ENCODE data around the gene LRRC8B.
A peak's percentile ranks its signal among the peaks of the same experiment; 100 is the strongest.
"Not testable (repeated sequence)": the region's sequence is repeated elsewhere in the genome, so short reads cannot be mapped to it uniquely, and the experiment has no call there.

Gene LRRC8B

GRCh38 chr1:89629600-89629999 lies 105.0 kb downstream of the LRRC8B start:
- not testable (repeated sequence) for H3K27me3 Mint-ChIP-seq, H3K9me3 Mint-ChIP-seq, DNase-seq
- Mint-ChIP-seq H3K4me1 (ENCODE audit: low read depth) (peaks cover 72% of the 10 kb centered on the region), H3K27ac (peak overlapping the region; percentile 67), H3K4me3 (peak overlapping the region; percentile 26), H3K36me3 (ENCODE audit: low read depth) (peaks cover 62% of the 10 kb centered on the region)

- peaks cover 59% of the 10 kb centered on the region for H3K36me3 Mint-ChIP-seq (ENCODE audit: low read depth)
- peaks cover 73% of the 10 kb centered on the region for H3K4me1 Mint-ChIP-seq (ENCODE audit: low read depth)
- H3K4me3 Mint-ChIP-seq: no peak overlapping the region
- H3K9me3 Mint-ChIP-seq: no peaks in the 10 kb centered on the region
- H3K27me3 Mint-ChIP-seq: no peaks in the 10 kb centered on the region
- H3K27ac Mint-ChIP-seq: peak overlapping the region; percentile 82
- DNase-seq: no peak
These were observed 105.4 kb downstream of the LRRC8B start for GRCh38 chr1:89630048-89630447.

DNA sequence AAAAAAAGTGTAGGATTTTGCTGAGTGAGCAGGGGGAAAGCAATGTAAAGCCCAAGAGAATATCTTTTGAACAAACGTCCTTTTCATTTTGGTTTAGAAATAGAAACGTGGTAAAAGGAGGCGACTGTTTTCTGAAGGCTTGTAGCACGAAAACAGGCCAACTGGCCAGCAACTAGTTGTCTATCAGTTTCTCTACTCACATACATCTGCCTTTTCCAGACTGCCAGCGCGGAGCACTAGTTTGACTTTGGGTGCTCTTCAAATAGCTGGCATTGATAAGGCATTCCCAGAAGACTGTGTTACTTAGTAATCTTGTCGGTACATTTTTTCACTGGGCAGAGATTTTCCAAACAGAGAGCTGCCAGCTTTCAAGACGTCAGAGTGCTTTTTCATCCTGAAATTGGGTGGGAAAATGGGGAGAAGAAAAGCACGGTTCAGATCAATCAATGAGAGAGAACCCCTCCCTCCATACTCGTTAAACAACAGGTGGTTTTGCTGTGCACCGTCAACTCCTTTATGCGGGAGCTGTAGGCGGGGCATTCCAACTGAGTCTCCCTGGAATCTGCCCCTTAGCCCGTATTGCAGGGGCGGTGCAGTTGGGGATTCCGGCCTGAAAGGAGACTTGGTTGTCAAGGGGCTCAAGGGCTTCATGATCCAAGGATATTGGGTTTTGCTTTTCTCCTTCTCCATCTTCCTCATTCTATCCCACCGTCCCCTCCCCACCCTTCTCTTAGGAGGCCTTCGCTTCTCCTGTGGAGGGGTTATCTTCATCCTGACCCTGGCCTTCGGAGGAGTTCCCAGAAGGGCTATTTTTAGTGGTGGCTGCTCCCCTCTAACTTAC lies 107.4 kb downstream of the LRRC8B start:
- H3K36me3 Mint-ChIP-seq (ENCODE audit: low read depth): peaks cover 63% of the 10 kb centered on the region

GRCh38 chr1:89632657-89633247 lies 108.1 kb downstream of the LRRC8B start, which contains the start of gene LRRC8C:
Gene LRRC8C, plus strand, starts transcription at chr1:89633120. Its CDS starts 53,354 bp downstream, at chr1:89686474.
- no peaks in the 10 kb centered on the region for H3K27me3 Mint-ChIP-seq
- H3K27ac Mint-ChIP-seq: peak within 1 kb of the TSS; percentile 96
- peak within 1 kb of the TSS; percentile 91 for H3K4me3 Mint-ChIP-seq
- DNase-seq: peak; percentile 95
- H3K36me3 Mint-ChIP-seq (ENCODE audit: low read depth): peaks cover 68% of the 10 kb centered on the region
- H3K9me3 Mint-ChIP-seq: no peaks in the 10 kb centered on the region
- peaks cover 73% of the 10 kb centered on the region for H3K4me1 Mint-ChIP-seq (ENCODE audit: low read depth)

More for the DNA sequence above, 107.4 kb downstream of the LRRC8B start:
- H3K4me1 Mint-ChIP-seq (ENCODE audit: low read depth): peaks cover 72% of the 10 kb centered on the region
- no peaks in the 10 kb centered on the region for H3K27me3 Mint-ChIP-seq
- no peaks in the 10 kb centered on the region for H3K9me3 Mint-ChIP-seq
- peak overlapping the region; percentile 91 for H3K4me3 Mint-ChIP-seq
- H3K27ac Mint-ChIP-seq: peak overlapping the region; percentile 96
- DNase-seq: no peak

- Mint-ChIP-seq H3K27me3 (no peaks in the 10 kb centered on the region), H3K4me3 (peak overlapping the region; percentile 91), H3K9me3 (no peaks in the 10 kb centered on the region), H3K27ac (peak overlapping the region; percentile 93), H3K4me1 (ENCODE audit: low read depth) (peaks cover 73% of the 10 kb centered on the region), H3K36me3 (ENCODE audit: low read depth) (peaks cover 70% of the 10 kb centered on the region)
- DNase-seq: peak; percentile 78
These were observed 108.7 kb downstream of the LRRC8B start for GRCh38 chr1:89633248-89633799.

DNA sequence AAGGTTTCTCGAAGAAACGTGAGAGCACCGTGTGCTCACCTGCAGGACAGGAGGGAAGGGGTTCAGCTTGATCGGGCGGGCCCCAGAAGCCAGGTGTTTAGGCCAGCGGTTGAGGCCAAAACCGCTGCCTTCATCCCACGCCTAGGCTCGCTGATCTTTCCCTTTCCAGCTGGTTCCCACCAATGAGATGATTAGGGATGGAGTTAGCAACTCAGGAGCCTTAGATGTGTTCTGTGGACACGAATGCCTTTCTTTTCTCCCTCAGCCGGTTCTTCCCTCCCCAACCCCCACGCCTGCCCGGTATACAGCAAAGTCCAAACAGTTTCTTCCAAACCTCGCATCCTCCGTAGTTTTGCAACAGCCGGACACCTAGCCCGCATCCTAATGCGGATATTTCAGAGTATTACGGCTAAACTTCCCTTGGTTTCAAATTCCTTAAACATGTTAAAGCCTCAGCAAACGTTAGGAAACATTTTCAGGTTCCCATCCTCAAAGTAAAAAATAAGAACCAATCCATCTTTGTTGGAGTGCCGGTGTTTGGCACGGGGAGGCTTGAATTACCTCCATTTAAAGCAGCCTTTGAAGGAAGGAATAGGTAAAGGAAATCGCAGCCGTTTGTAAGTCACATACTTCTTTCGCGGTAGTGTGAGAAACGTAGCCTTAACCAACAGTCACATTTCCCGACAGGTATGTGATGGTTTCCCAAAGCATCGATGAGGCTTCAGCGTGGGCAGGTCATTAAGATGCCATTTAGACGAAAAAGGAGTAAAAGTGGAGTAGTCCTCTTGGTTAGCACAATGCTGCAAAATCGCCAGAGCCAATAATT lies 109.4 kb downstream of the LRRC8B start:
- no peaks in the 10 kb centered on the region for H3K27me3 Mint-ChIP-seq
- peak overlapping the region; percentile 91 for H3K4me3 Mint-ChIP-seq
- no peaks in the 10 kb centered on the region for H3K9me3 Mint-ChIP-seq
- H3K4me1 Mint-ChIP-seq (ENCODE audit: low read depth): peaks cover 70% of the 10 kb centered on the region
- H3K36me3 Mint-ChIP-seq (ENCODE audit: low read depth): peaks cover 67% of the 10 kb centered on the region
- peak overlapping the region; percentile 93 for H3K27ac Mint-ChIP-seq
- DNase-seq: no peak

DNA sequence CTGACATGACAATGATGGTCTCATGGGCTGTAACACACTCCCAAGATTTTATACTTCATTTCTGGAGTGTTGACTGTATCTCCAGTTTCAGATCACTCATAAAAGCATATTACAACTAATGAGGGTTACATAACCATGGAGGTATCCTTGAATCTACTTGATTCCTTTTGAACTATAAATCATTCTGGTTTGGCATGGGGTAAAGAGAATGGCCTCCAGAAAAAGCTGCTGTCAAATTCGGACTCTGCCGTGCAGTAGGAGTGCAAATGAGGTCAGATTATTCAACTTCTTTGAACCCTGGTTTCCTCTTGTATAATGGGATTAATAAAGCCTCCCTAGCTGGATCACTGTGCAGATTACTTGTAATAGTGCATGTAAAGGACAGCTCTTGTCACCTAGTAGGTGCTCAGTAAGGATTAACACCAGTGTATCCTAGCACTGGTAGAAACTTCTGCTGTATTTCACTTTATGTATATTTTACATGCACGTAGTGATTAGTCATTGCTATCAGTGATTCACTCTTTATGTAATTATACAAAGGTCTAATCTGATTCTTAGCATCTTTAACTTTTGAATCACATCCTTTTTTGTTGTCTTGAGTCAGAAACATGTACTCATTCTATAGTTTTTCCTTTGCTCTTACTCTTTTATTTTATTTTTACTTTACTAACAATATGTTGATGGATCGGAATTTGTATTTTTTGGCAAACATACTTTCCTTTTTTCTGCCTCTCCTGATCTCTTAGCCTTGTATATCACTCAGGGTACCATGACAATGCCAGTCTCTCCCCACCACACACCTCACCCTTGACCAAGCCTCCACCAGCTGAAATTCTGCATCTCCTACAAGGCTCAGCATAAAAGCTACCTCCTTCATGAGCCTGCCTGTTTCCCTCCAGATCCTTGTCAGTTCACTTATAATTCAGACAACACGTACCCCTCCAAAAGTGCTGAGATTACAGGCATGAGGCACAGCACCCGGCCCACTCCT lies 111.5 kb downstream of the LRRC8B start:
- Mint-ChIP-seq H3K27me3 (no peaks in the 10 kb centered on the region), H3K9me3 (no peaks in the 10 kb centered on the region), H3K27ac (peak overlapping the region; percentile 97), H3K4me3 (peak overlapping the region; percentile 91), H3K36me3 (ENCODE audit: low read depth) (peaks cover 76% of the 10 kb centered on the region), H3K4me1 (ENCODE audit: low read depth) (peaks cover 69% of the 10 kb centered on the region)
- no peak for DNase-seq

DNA sequence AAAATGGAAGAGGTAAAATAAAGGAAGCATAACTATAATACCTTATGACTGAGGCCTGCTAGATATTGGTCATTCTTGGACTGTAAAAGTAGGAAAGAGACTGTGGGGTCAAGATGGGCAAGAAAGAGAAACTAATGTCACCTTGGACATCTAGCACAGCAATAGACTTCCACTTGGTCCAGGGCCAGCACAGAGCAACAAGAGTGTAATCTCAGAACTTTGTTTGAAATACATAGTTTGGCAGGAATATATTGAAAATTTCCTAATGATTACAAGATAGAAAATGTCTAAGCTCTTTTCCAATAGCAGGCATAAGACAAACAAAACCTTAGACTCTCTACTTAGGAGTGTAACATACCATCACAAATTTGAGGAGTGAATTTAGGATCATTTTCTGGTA lies 112.9 kb downstream of the LRRC8B start:
- no peak for DNase-seq
- no peaks in the 10 kb centered on the region for H3K27me3 Mint-ChIP-seq
- peak overlapping the region; percentile 91 for H3K4me3 Mint-ChIP-seq

GRCh38 chr1:89640440-89640839 lies 115.8 kb downstream of the LRRC8B start:
- Mint-ChIP-seq H3K9me3 (peaks cover 12% of the 10 kb centered on the region), H3K4me3 (no peak overlapping the region), H3K4me1 (ENCODE audit: low read depth) (peaks cover 85% of the 10 kb centered on the region), H3K27me3 (no peaks in the 10 kb centered on the region), H3K36me3 (ENCODE audit: low read depth) (peaks cover 92% of the 10 kb centered on the region), H3K27ac (peak overlapping the region; percentile 58)
- no peak for DNase-seq

More for the DNA sequence above, 112.9 kb downstream of the LRRC8B start:
- Mint-ChIP-seq H3K27ac (peak overlapping the region; percentile 97), H3K9me3 (no peaks in the 10 kb centered on the region), H3K36me3 (ENCODE audit: low read depth) (peaks cover 81% of the 10 kb centered on the region), H3K4me1 (ENCODE audit: low read depth) (peaks cover 67% of the 10 kb centered on the region)

DNA sequence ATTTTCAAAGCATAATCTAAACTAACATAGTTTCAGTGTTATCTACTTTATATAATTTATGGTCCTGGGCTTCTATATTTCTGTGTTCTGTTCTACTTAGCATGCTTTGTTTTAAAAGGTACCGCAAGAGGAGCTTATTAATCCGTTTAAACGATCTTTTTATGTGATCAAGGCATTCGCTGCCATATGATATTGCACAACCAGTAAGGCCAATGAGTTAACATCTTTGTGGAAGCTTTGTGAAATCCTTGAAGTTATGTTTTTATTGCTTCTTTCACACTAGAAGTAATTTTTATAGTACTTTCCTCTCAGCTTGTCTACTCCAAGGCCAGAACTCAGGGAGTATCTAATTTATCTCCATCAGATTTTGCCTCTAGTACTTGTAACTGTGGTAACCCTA lies 117.2 kb downstream of the LRRC8B start:
- Mint-ChIP-seq H3K9me3 (peaks cover 14% of the 10 kb centered on the region), H3K4me1 (ENCODE audit: low read depth) (peaks cover 79% of the 10 kb centered on the region), H3K27ac (peak overlapping the region; percentile 62), H3K4me3 (no peak overlapping the region), H3K27me3 (no peaks in the 10 kb centered on the region), H3K36me3 (ENCODE audit: low read depth) (peaks cover 94% of the 10 kb centered on the region)
- DNase-seq: no peak

GRCh38 chr1:89643577-89643976 lies 118.9 kb downstream of the LRRC8B start:
- Mint-ChIP-seq H3K27ac (peak overlapping the region; percentile 86), H3K27me3 (no peaks in the 10 kb centered on the region), H3K4me3 (no peak overlapping the region), H3K4me1 (ENCODE audit: low read depth) (peaks cover 72% of the 10 kb centered on the region), H3K36me3 (ENCODE audit: low read depth) (peaks cover 89% of the 10 kb centered on the region), H3K9me3 (peaks cover 14% of the 10 kb centered on the region)
- DNase-seq: no peak

- H3K36me3 Mint-ChIP-seq (ENCODE audit: low read depth): peaks cover 90% of the 10 kb centered on the region
- no peak for DNase-seq
- H3K27me3 Mint-ChIP-seq: no peaks in the 10 kb centered on the region
- H3K4me3 Mint-ChIP-seq: no peak overlapping the region
- H3K27ac Mint-ChIP-seq: peak overlapping the region; percentile 76
- peaks cover 14% of the 10 kb centered on the region for H3K9me3 Mint-ChIP-seq
- H3K4me1 Mint-ChIP-seq (ENCODE audit: low read depth): peaks cover 74% of the 10 kb centered on the region
These were observed 119.6 kb downstream of the LRRC8B start for GRCh38 chr1:89644119-89644814.

DNA sequence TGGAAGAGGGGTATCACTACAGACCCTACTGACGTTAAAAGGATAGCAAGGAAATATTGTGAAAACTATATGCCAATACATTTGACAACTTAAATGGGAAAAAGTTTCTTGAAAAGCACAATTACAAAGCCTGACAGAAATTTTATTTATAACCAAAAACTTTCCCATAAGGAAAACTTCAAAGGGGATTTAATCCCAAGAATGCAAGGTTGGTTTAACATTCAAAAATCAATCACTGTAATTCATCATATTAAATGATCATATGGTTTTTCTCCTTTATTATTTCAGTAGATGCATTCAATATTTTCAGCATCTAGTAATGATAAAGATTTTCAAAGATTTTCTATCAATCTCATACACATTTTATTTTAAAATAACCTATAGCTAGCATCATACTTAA lies 121.6 kb downstream of the LRRC8B start:
- Mint-ChIP-seq H3K27me3 (no peaks in the 10 kb centered on the region), H3K4me3 (no peak overlapping the region), H3K4me1 (ENCODE audit: low read depth) (peaks cover 76% of the 10 kb centered on the region), H3K27ac (no peak overlapping the region), H3K36me3 (ENCODE audit: low read depth) (peaks cover 93% of the 10 kb centered on the region), H3K9me3 (peaks cover 14% of the 10 kb centered on the region)
- DNase-seq: no peak

Measured in activated T-cell treated with anti-CD3 and anti-CD28 coated beads, Interleukin-2, amount 50 U/mL, for 24 hours (primary cell).